Camera-type eye (tissue), 1 donor: Measurements from ENCODE around the gene MTF1. TPM values are rescaled to one million over a fixed set of nuclear protein-coding genes. Genes with fewer than 3 reads are reported as not detected.

ENCODE experiments used
- total RNA-seq: library from RNA; depleted of rRNA; stranded (reverse); fragments of >200 nt; gene quantifications from one replicate; pipeline ENCODE4 v1.2.3, GENCODE V29; 2014

Gene MTF1
- total RNA-seq: 5.7 TPM

GRCh38 chr1:37859507-37860345 is at the start of gene MTF1:
Gene MTF1 (minus strand): TSS chr1:37859592. CDS start chr1:37857658, 1,934 bp downstream.

GRCh38 chr1:37807555-37808368 is 51.6 kb downstream of the MTF1 start, which contains the start of the genes C1orf122 and YRDC:
Gene C1orf122 (plus strand): TSS chr1:37807790. CDS start chr1:37808405, 615 bp downstream.
Gene YRDC (minus strand): TSS chr1:37808208. CDS start chr1:37808180, 28 bp downstream.

GRCh38 chr1:37793773-37794371 is 65.5 kb downstream of the MTF1 start, which contains the start of gene MANEAL:
Gene MANEAL (plus strand): TSS chr1:37793847. CDS start chr1:37794183, 336 bp downstream.

GRCh38 chr1:37764888-37765441 is 94.4 kb downstream of the MTF1 start, which contains the start of gene EPHA10:
Gene EPHA10 (minus strand): TSS chr1:37765120. CDS start chr1:37765066, 54 bp downstream.

Other genes starting within 250 kb of the MTF1 start
- gene RSPO1, start 224.7 kb downstream of the MTF1 start, total RNA-seq: 6.0 TPM
- 3.6 TPM for gene CDCA8, start 167.1 kb downstream of the MTF1 start, total RNA-seq
- gene EPHA10, start 94.5 kb downstream of the MTF1 start, total RNA-seq: 9.4 TPM
- gene MANEAL, start 65.7 kb downstream of the MTF1 start, total RNA-seq: 15.3 TPM
- gene C1orf122, start 51.8 kb downstream of the MTF1 start, total RNA-seq: 36.7 TPM
- 9.7 TPM for gene YRDC, start 51.4 kb downstream of the MTF1 start, total RNA-seq
- gene INPP5B, start 87.5 kb upstream of the MTF1 start, total RNA-seq: 35.3 TPM
- gene SF3A3, start 130.4 kb upstream of the MTF1 start, total RNA-seq: 81.7 TPM
- gene FHL3, start 145.9 kb upstream of the MTF1 start, total RNA-seq: 14.0 TPM
- gene UTP11, start 153.1 kb upstream of the MTF1 start, total RNA-seq: 59.4 TPM
- 1.5 TPM for gene POU3F1, start 187.2 kb upstream of the MTF1 start, total RNA-seq